CD14-positive monocyte (primary cell): Measurements from ENCODE around the gene TDRKH. TPM values are rescaled to one million over a fixed set of nuclear protein-coding genes. Genes with fewer than 3 reads are reported as not detected.

Experiments
- DNase-seq, 3 donors: peaks; one replicate each; pipeline ENCODE4 v3.0.0-alpha.2; 2011 to 2022
- H2AFZ ChIP-seq: 2 replicates; pipeline ENCODE4 v1.6.0; 2012; ENCODE audit warnings: mild to moderate bottlenecking, low read depth, low read length, inconsistent platforms; ENCODE audit not compliant: insufficient read depth, poor library complexity, severe bottlenecking
- H3K27ac ChIP-seq, 2 donors: 1 replicate in 1 of 2; 2 replicates in 1 of 2; pipeline ENCODE4 v1.5.1; 2012 to 2013; ENCODE audit warnings: low read length in 2 of 2, control low read depth in 1 of 2, inconsistent platforms in 1 of 2, low read depth in 1 of 2, mild to moderate bottlenecking in 1 of 2
- H3K27me3 ChIP-seq, 2 donors: one replicate each; pipeline versions ENCODE4 v1.6.0 to v1.6.1; 2011 to 2013; ENCODE audit warnings: low read length in 2 of 2; ENCODE audit not compliant: control insufficient read depth in 2 of 2, insufficient read depth in 2 of 2
- H3K36me3 ChIP-seq, 2 donors: replicated peaks in 1 of 2; 1 replicate in 1 of 2; 2 replicates in 1 of 2; pipeline versions ENCODE4 v1.5.1 to v1.6.1; 2012 to 2013; ENCODE audit warnings: low read length in 2 of 2, control low read depth in 1 of 2, inconsistent platforms in 1 of 2, mild to moderate bottlenecking in 1 of 2; ENCODE audit not compliant: insufficient read depth in 2 of 2, control insufficient read depth in 1 of 2
- H3K4me1 ChIP-seq, 2 donors: 1 replicate in 1 of 2; 2 replicates in 1 of 2; pipeline versions ENCODE4 v1.5.1 to v1.6.1; 2012 to 2013; ENCODE audit warnings: low read length in 2 of 2, control low read depth in 1 of 2, inconsistent platforms in 1 of 2, mild to moderate bottlenecking in 1 of 2, moderate library complexity in 1 of 2; ENCODE audit not compliant: insufficient read depth in 2 of 2, control insufficient read depth in 1 of 2
- H3K4me2 ChIP-seq: replicated peaks from 2 replicates; pipeline ENCODE3; 2012; ENCODE audit warnings: low read length, moderate library complexity, mild to moderate bottlenecking; ENCODE audit not compliant: poor library complexity, severe bottlenecking; ENCODE audit errors: extremely low read depth
- H3K4me3 ChIP-seq, 3 experiments: fragments of 200-600 bp in 1 of 3; sonication (generic) in 1 of 3; replicated peaks in 1 of 3; 1 replicate in 2 of 3; 2 replicates in 1 of 3; pipeline ENCODE4 v1.5.1; 2011 to 2013; ENCODE audit warnings: low read length in 3 of 3, mild to moderate bottlenecking in 3 of 3, control low read depth in 2 of 3, low read depth in 2 of 3, inconsistent platforms in 1 of 3, moderate library complexity in 1 of 3
- H3K79me2 ChIP-seq: 2 replicates; pipeline ENCODE4 v1.6.0; 2012; ENCODE audit warnings: mild to moderate bottlenecking, control low read depth, inconsistent platforms, low read length, moderate library complexity; ENCODE audit not compliant: insufficient read depth
- H3K9ac ChIP-seq: 2 replicates; pipeline ENCODE4 v1.6.0; 2017; ENCODE audit warnings: low read length, mild to moderate bottlenecking; ENCODE audit not compliant: insufficient read depth, poor library complexity, severe bottlenecking
- H3K9me3 ChIP-seq, 2 donors: replicated peaks in 1 of 2; 1 replicate in 1 of 2; 2 replicates in 1 of 2; pipeline versions ENCODE4 v1.5.1 to v1.6.1; 2012 to 2013; ENCODE audit warnings: low read length in 2 of 2, control low read depth in 1 of 2; ENCODE audit not compliant: control insufficient read depth in 1 of 2, insufficient read depth in 1 of 2
- H4K20me1 ChIP-seq: 2 replicates; pipeline ENCODE4 v1.6.0; 2012; ENCODE audit warnings: mild to moderate bottlenecking, low read length, control low read depth, moderate library complexity; ENCODE audit not compliant: insufficient read depth
- H3K27ac Mint-ChIP-seq, 7 donors: one replicate each; pipeline ENCODE4 v1.8.0; 2020; ENCODE audit warnings: mild to moderate bottlenecking in 7 of 7, mixed read lengths in 7 of 7, moderate library complexity in 6 of 7, inconsistent platforms in 2 of 7
- H3K27me3 Mint-ChIP-seq, 3 donors: one replicate each; pipeline ENCODE4 v1.8.0; 2021 to 2022; ENCODE audit warnings: low read depth in 3 of 3, mild to moderate bottlenecking in 3 of 3, mixed read lengths in 3 of 3, moderate library complexity in 3 of 3, inconsistent platforms in 1 of 3
- H3K36me3 Mint-ChIP-seq, 2 donors: one replicate each; pipeline ENCODE4 v1.8.0; 2020; ENCODE audit warnings: mixed read lengths in 2 of 2, inconsistent platforms in 1 of 2, mild to moderate bottlenecking in 1 of 2
- H3K4me1 Mint-ChIP-seq: one replicate; pipeline ENCODE4 v1.8.0; 2020; ENCODE audit warnings: mild to moderate bottlenecking, mixed read lengths
- H3K4me3 Mint-ChIP-seq, 2 donors: one replicate each; pipeline ENCODE4 v1.8.0; 2020; ENCODE audit warnings: mild to moderate bottlenecking in 2 of 2, mixed read lengths in 2 of 2, moderate library complexity in 1 of 2
- H3K9me3 Mint-ChIP-seq, 7 donors: one replicate each; pipeline ENCODE4 v1.8.0; 2020 to 2022; ENCODE audit warnings: mixed read lengths in 7 of 7, mild to moderate bottlenecking in 6 of 7, moderate library complexity in 6 of 7, inconsistent platforms in 2 of 7
- WGBS: methylation state at CpG from one replicate; pipeline ENCODE4 v1.1.5; 2013; ENCODE audit warnings: missing lambda C conversion rate; ENCODE audit not compliant: insufficient coverage; 5-methylcytosine and 5-hydroxymethylcytosine counted together
- intact Hi-C, 2 donors: fragments of 100-400 bp; cut with micrococcal nuclease; formaldehyde crosslinking; loops; one replicate each; pipeline versions ENCODE4 v1.15.0 to v1.15.1; 2023
- polyA plus RNA-seq, 3 donors: library from polyadenylated mRNA; depleted of rRNA in 1 of 3; unstranded in 2 of 3; stranded (reverse) in 1 of 3; fragments of 300-500 nt in 2 of 3; fragments of >200 nt in 1 of 3; fragmentation: Illumina TruSeq in 2 of 3; gene quantifications; 1 replicate in 2 of 3; 2 replicates in 1 of 3; pipeline ENCODE4 v1.2.3, GENCODE V29; 2012 to 2021
- TF ChIP-seq, protein P1 (sequence below): fragments of 200-600 bp; IDR thresholded peaks from one replicate; pipeline ENCODE4 v1.8.0; 2022; ENCODE audit warnings: antibody characterized with exemption, mild to moderate bottlenecking

Gene TDRKH
- polyA plus RNA-seq, 3 donors = 0.72 to 1.6 (median 1.1) TPM

DNA sequence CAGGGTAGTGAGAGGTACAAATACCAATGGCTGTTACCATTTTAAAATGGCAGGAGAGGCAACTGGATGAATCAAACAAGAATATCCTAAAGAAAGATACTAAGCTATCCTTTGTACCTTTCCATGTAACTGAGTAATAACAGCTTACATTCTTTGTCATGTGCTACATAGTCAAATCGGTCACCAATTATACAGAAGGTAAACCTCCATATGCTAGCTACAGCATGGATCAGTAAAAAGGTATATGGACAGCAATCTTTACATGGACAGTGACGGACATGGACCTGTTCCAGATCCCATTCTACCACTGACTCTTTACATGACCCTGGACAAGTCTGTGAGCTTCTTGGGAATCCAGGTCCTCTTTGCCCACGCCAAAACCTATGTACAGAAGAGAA, 13.6 kb downstream of the TDRKH start:
- H3K27me3 ChIP-seq = no peaks in the 10 kb centered on the region
- no peaks in the 10 kb centered on the region for H3K9me3 ChIP-seq
- H3K79me2 ChIP-seq = no peaks in the 10 kb centered on the region
- Mint-ChIP-seq H3K4me3 (no peak overlapping the region), H3K4me1 (peaks cover 3% of the 10 kb centered on the region), H3K9me3 (peaks cover 0 to 1% (median 0%) of the 10 kb centered on the region in 7 donors), H3K27me3 (peaks cover 0 to 3% (median 2%) of the 10 kb centered on the region in 3 donors), H3K27ac (no peak overlapping the region), H3K36me3 (peaks cover 19 to 21% of the 10 kb centered on the region in 2 donors)
- no peak overlapping the region for H2AFZ ChIP-seq
- no peak overlapping the region for H3K4me2 ChIP-seq
- intact Hi-C loops = no loop called here
- no peak overlapping the region for H3K9ac ChIP-seq
- H3K4me1 ChIP-seq = no peaks in the 10 kb centered on the region
- no peak for DNase-seq
- TF ChIP-seq, protein P1, sequence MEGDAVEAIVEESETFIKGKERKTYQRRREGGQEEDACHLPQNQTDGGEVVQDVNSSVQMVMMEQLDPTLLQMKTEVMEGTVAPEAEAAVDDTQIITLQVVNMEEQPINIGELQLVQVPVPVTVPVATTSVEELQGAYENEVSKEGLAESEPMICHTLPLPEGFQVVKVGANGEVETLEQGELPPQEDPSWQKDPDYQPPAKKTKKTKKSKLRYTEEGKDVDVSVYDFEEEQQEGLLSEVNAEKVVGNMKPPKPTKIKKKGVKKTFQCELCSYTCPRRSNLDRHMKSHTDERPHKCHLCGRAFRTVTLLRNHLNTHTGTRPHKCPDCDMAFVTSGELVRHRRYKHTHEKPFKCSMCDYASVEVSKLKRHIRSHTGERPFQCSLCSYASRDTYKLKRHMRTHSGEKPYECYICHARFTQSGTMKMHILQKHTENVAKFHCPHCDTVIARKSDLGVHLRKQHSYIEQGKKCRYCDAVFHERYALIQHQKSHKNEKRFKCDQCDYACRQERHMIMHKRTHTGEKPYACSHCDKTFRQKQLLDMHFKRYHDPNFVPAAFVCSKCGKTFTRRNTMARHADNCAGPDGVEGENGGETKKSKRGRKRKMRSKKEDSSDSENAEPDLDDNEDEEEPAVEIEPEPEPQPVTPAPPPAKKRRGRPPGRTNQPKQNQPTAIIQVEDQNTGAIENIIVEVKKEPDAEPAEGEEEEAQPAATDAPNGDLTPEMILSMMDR = no peak
- 100% methylated on average over 1 of the region's 3 CpGs for WGBS
- no peak overlapping the region for H3K4me3 ChIP-seq
- H3K36me3 ChIP-seq = peaks cover 0 to 4% of the 10 kb centered on the region in 2 donors
- no peaks in the 10 kb centered on the region for H4K20me1 ChIP-seq
- no peak overlapping the region for H3K27ac ChIP-seq

DNA sequence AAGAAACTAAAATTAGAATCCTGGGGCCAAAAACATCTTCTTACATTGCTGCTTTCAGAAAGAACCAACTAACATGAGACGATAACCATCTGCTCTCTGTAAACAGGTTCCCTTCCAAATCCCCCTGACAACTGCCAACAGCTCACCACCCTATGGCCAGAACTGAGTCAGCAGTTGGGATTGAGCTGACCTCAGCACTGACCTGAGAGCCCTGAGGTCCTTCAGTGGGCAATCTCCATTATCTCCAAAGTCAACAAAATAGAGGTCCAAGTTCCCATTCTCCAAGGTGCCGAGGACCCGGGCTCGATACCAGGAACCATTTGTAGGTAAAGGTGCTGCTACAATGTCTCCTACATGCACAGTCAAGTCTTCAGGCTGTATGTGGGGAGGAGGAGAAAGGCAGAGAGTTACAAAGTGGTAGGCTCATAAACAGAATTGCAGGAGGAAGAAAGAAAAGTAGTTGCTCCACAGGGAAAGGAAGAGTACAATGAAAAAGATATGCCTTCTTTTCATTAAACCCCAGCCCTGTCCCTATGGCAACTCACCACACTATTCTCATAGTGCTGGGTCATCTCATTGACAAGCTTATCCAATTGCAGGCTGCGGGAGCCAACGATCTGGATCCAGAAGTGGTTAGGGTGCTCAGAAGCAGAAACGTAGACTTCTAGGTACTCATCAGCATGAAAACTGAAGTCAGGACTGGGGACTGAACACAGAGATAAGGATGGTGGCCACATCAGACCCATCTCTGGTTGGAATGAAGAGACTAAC, 14.2 kb downstream of the TDRKH start:
- no peak overlapping the region for H3K4me3 Mint-ChIP-seq
- no peaks in the 10 kb centered on the region for H4K20me1 ChIP-seq
- H3K27me3 Mint-ChIP-seq = peaks cover 0 to 3% (median 2%) of the 10 kb centered on the region in 3 donors
- no peaks in the 10 kb centered on the region for H3K79me2 ChIP-seq
- H3K27ac ChIP-seq = no peak overlapping the region
- no peaks in the 10 kb centered on the region for H3K4me1 ChIP-seq
- H3K4me2 ChIP-seq = no peak overlapping the region
- DNase-seq = no peak
- no peaks in the 10 kb centered on the region for H3K27me3 ChIP-seq
- no peak overlapping the region for H2AFZ ChIP-seq
- H3K36me3 ChIP-seq = peaks cover 0 to 4% of the 10 kb centered on the region in 2 donors
- WGBS = 95% methylated on average over 4 of the region's 7 CpGs
- peaks cover 0 to 1% (median 0%) of the 10 kb centered on the region in 7 donors for H3K9me3 Mint-ChIP-seq
- TF ChIP-seq, protein P1 = no peak
- H3K4me3 ChIP-seq = no peak overlapping the region
- H3K9me3 ChIP-seq = no peaks in the 10 kb centered on the region
- H3K4me1 Mint-ChIP-seq = peaks cover 3% of the 10 kb centered on the region
- H3K36me3 Mint-ChIP-seq = peaks cover 19 to 21% of the 10 kb centered on the region in 2 donors
- intact Hi-C loops = no loop called here
- no peak overlapping the region for H3K9ac ChIP-seq
- no peak overlapping the region for H3K27ac Mint-ChIP-seq
